GM21717 (cell line): ENCODE measurements around the gene DLGAP3.
"Not testable (repeated sequence)": the region's sequence is repeated elsewhere in the genome, so short reads cannot be mapped to it uniquely, and the experiment has no call there.

Source experiments
- ATAC-seq: cut with Tn5 transposase; IDR thresholded peaks from one replicate; pipeline ENCODE4 v1.9.1; 2021; ENCODE audit warnings: mild to moderate bottlenecking, moderate library complexity; ENCODE audit not compliant: unreplicated experiment

The DLGAP3 gene

GRCh38 chr1:34929497-34929852 is at the start of gene DLGAP3:
Gene DLGAP3 (minus strand): TSS chr1:34929650. CDS start chr1:34905383, 24,267 bp downstream.
- ATAC-seq = no peak

DNA sequence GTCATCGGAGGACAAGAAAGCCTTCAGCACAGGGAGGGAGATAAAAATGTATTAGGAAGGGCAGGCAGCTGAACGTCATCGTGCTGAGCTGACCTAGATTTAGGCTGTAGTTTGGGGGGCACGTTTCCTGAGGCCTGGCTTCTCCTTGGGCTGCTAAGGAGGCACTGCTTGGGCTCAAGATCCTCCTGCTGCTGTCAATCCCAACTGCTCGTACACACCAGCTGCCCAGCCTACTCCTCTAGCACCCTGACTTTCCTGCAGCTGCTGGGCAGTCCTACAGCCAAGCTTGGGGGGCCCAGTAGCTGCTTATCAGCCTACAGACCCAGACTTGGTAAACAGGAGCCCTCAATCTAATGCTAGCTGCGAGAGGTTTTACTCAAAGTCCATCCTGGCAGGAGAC is 49.5 kb upstream of the DLGAP3 start:
- no peak for ATAC-seq

- no peak for ATAC-seq
Observed at GRCh38 chr1:34977858-34978257, 48.4 kb upstream of the DLGAP3 start.

DNA sequence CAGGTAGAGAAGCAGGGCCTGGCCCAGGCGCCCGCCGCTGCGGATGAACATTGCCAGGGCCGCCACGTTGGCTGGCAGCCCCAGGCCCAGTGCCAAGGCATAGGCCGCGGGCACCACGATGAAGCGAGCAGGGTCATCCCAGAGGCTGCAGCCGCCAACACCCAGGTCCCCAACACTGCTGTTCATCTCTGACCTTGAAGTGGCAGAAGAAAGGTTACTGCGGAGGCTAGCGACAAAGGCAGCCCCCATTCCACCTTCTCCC is 47.7 kb upstream of the DLGAP3 start:
- ATAC-seq = no peak

DNA sequence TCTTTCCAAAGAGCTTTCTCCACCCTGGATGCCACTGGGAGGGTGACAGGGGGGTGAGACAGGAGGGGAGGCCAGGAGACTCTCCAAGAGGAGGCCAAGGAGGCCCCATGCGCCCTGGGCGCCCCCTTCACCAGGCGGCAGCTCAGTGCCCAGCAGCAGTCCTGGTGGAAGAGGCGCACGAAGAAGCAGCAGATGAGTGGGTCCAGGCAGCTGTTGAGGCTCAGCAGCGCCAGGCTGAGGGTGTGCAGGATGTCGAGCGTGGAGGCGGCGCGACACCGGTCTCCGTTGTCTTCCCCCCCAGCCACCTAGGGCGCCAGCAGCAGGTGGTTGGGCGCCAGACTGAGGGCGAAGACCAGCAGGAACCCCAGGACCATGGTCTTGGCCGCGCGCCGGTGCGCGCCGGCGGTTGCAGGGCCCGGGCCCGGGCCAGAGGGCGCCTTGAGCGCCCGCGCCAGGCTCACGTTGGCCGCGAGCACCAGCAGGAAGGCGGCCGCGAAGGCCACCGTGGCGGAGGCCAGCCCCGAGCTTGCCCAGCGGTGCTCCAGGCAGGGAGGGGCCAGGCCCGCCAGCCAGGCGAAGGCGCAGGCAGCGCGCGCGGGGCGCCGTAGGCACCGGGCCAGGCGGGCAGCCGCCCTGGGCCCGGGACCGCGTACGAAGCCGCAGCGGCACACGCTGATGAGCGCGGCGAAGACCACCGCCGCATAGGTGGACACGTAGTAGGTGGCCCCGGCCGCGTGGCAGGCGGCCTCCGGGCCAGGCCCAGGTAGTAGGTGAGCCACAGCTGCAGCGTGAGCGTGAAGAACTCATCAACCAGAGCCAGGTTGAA is 47.1 kb upstream of the DLGAP3 start:
- no peak for ATAC-seq

DNA sequence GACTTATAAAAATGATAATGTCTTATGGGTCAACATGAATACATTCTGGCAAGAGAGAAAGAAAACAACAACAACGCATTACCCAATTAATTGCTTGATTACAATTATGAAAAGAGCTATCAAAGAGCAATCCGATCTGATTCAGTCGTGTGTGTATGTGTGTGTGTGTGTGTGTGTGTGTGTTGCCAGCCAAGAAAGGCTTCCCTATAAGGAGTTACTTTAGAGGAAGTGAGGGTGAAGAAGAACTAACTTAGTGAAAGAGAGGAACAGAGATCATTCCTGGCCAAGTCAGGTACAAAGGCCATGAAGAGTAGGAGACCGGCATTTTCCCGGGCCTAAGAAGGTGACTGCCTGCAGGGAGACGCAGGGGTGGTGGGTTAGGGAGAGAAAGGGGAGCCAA is 46.3 kb upstream of the DLGAP3 start:
- ATAC-seq = no peak

GRCh38 chr1:34975338-34975737 is 45.9 kb upstream of the DLGAP3 start:
- ATAC-seq = no peak

DNA sequence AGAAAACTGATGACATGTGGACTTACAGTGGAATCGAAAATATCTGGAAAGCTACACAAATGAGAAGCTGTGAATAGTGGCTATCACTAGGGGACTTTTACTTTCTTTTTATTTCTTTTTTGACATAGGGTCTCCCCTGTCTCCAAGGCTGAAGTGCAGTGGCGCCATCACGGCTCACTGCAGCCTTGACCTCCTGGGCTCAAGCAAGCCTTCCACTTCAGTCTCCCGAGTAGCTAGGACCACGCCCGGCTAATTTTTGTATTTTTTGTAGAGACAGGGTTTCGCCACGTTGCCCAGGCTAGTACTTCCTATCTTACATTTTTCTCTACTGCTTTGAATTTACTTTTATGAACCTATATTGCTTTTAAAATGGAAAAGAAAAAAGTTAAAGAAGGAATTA is 45.2 kb upstream of the DLGAP3 start:
- no peak for ATAC-seq

DNA sequence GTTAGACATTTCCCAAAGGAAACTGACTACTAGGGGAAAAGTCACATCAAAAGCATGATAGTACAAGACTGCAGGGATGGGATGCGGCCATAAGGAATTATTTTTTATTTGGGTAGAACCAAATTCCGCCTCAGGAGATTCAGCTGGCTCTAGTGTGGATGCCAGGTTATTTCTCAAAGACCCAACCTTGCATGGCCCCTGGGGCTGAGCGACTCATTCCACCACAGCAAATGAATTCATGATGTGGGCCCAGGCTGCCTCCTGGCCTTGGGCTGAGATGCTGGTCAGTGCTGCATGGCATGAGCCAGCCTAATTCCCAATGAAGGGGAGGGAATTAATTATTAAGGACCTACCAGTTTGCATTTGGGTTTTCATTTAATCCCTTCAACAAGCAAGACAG is 43.9 kb upstream of the DLGAP3 start:
- no peak for ATAC-seq

DNA sequence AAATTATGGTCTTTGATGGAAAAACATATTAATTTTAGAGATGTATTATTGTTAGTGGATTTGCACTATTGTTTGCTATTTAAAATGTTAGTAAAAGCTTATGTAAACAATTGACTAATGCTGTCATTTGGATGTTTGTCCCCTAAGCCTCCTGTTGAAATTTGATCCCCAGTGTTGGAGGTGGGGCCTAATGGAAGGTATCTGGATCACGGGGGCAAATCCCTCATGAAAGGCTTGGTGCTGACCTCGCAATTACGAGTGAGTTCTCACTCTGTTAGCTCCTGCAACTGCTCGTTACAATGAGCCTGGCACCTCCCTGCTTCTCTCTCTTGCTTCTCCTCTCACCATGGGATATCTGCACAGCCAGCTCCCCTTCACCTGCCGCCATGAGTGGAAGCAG is 41.4 kb upstream of the DLGAP3 start:
- ATAC-seq = no peak

GRCh38 chr1:34970220-34970735 is 40.8 kb upstream of the DLGAP3 start:
- ATAC-seq = no peak

DNA sequence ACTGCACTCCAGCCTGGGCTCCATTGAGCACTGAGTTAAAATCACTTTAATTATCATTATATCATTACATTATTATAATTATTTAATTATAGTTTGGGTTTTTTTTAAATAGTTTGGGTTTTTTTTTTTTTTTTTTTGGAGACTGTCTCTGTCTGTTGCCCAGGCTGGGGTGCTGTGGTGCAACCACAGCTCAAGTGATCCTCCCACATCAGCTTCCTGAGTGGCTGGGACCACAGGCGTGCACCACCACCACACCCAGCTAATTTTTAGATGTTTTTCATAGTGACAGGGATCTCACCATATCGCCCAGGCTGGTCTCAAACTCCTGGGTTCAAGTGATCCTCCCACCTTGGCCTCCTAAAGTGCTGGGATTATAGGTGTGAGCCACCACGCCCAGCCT is 38.8 kb upstream of the DLGAP3 start:
- not testable (repeated sequence) for ATAC-seq

GRCh38 chr1:34967672-34968071 is 38.2 kb upstream of the DLGAP3 start:
- not testable (repeated sequence) for ATAC-seq

GRCh38 chr1:34965597-34965996 is 36.1 kb upstream of the DLGAP3 start:
- ATAC-seq = no peak

- ATAC-seq = no peak
Observed at GRCh38 chr1:34950428-34950827, 21.0 kb upstream of the DLGAP3 start.

GRCh38 chr1:34948739-34949138 is 19.3 kb upstream of the DLGAP3 start:
- ATAC-seq = not testable (repeated sequence)

DNA sequence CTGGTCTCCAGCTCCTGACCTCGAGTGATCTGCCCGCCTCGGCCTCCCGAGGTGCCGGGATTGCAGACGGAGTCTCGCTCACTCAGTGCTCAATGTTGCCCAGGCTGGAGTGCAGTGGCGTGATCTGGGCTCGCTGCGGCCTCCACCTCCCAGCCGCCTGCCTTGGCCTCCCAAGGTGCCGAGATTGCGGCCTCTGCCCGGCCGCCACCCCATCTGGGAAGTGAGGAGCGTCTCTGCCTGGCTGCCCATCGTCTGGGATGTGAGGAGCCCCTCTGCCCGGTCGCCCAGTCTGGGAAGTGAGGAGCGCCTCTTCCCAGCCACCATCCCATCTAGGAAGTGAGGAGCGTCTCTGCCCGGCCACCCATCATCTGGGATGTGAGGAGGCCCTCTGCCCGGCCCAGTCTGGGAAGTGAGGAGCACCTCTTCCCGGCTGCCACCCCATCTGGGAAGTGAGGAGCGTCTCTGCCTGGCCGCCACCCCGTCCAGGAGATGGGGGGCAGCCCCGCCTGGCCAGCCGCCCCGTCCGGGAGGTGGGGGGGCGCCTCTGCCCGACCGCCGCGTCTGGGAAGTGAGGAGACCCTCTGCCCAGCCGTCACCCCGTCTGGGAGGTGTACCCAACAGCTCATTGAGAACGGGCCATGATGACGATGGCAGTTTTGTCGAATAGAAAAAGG is 18.3 kb upstream of the DLGAP3 start:
- not testable (repeated sequence) for ATAC-seq

GRCh38 chr1:34946211-34946610 is 16.8 kb upstream of the DLGAP3 start:
- no peak for ATAC-seq

GRCh38 chr1:34941798-34942197 is 12.3 kb upstream of the DLGAP3 start:
- not testable (repeated sequence) for ATAC-seq

- no peak for ATAC-seq
Observed at GRCh38 chr1:34930702-34931071, 1.2 kb upstream of the DLGAP3 start.

- ATAC-seq = no peak
Observed at GRCh38 chr1:34929853-34930701, 627 bp upstream of the DLGAP3 start.
